Inflammatory macrophage (primary cell): ENCODE results near the gene RGS8.

Source experiments
- DNase-seq, 2 donors: peaks; one replicate each; pipeline ENCODE4 v3.0.0-alpha.2; 2020 to 2022

The RGS8 gene

GRCh38 chr1:182670032-182670749, 14.2 kb downstream of the RGS8 start:
- DNase-seq: no peak

GRCh38 chr1:182669266-182669665, 15.1 kb downstream of the RGS8 start:
- no peak for DNase-seq

GRCh38 chr1:182668521-182669054, 15.8 kb downstream of the RGS8 start:
- DNase-seq: no peak

- no peak for DNase-seq
Observed at GRCh38 chr1:182667848-182668505, 16.4 kb downstream of the RGS8 start.

- no peak for DNase-seq
Observed at GRCh38 chr1:182666706-182667105, 17.7 kb downstream of the RGS8 start.

GRCh38 chr1:182664296-182664695, 20.1 kb downstream of the RGS8 start:
- no peak for DNase-seq

- no peak for DNase-seq
Observed at GRCh38 chr1:182662956-182663355, 21.4 kb downstream of the RGS8 start.

GRCh38 chr1:182662121-182662890, 22.1 kb downstream of the RGS8 start:
- no peak for DNase-seq

GRCh38 chr1:182658055-182658454, 26.3 kb downstream of the RGS8 start:
- DNase-seq: no peak

GRCh38 chr1:182656842-182657397, 27.5 kb downstream of the RGS8 start:
- no peak for DNase-seq

GRCh38 chr1:182653986-182654385, 30.4 kb downstream of the RGS8 start:
- DNase-seq: no peak

GRCh38 chr1:182652933-182653332, 31.5 kb downstream of the RGS8 start:
- DNase-seq: peak in 1 of 2 donors; percentile 7

- DNase-seq: no peak
Observed at GRCh38 chr1:182651339-182651724, 33.1 kb downstream of the RGS8 start.

- no peak for DNase-seq
Observed at GRCh38 chr1:182650678-182651338, 33.6 kb downstream of the RGS8 start.

- no peak for DNase-seq
Observed at GRCh38 chr1:182649041-182649440, 35.3 kb downstream of the RGS8 start.

- no peak for DNase-seq
Observed at GRCh38 chr1:182646739-182647138, 37.6 kb downstream of the RGS8 start.

GRCh38 chr1:182644886-182645285, 39.5 kb downstream of the RGS8 start:
- DNase-seq: no peak

- DNase-seq: no peak
Observed at GRCh38 chr1:182643699-182644098, 40.7 kb downstream of the RGS8 start.

GRCh38 chr1:182642461-182642860, 41.9 kb downstream of the RGS8 start:
- no peak for DNase-seq

GRCh38 chr1:182641561-182641960, 42.8 kb downstream of the RGS8 start:
- no peak for DNase-seq

- no peak for DNase-seq
Observed at GRCh38 chr1:182639330-182639729, 45.1 kb downstream of the RGS8 start.

GRCh38 chr1:182637769-182638168, 46.6 kb downstream of the RGS8 start:
- DNase-seq: no peak

GRCh38 chr1:182635871-182636270, 48.5 kb downstream of the RGS8 start:
- no peak for DNase-seq
